GM10248 (cell line): ENCODE data around the gene PDXP.

ENCODE experiments used
- CTCF ChIA-PET: fragments of 300-600 bp; sonication (Branson Sonifier 250); formaldehyde crosslinking; extraction: SDS; loops from one replicate; lab custom pipeline; 2021; ENCODE audit warnings: antibody characterized with exemption; lab: Yijun Ruan, JAX
- POLR2A ChIA-PET: fragments of 350-650 bp; sonication (Branson Sonifier 250); formaldehyde crosslinking; extraction: SDS; loops from one replicate; lab custom pipeline; 2020; ENCODE audit warnings: antibody characterized with exemption; lab: Yijun Ruan, JAX
- DNase-seq: peaks from one replicate; pipeline ENCODE4 v3.0.0; 2012; ENCODE audit errors: extremely low spot score
- TF ChIP-seq, protein P1 (sequence below): IDR thresholded peaks from 2 replicates; pipeline ENCODE4 v1.5.1; 2012; ENCODE audit warnings: mild to moderate bottlenecking, low read depth; ENCODE audit errors: extremely low read depth, missing control alignments, control extremely low read depth

The PDXP gene

DNA sequence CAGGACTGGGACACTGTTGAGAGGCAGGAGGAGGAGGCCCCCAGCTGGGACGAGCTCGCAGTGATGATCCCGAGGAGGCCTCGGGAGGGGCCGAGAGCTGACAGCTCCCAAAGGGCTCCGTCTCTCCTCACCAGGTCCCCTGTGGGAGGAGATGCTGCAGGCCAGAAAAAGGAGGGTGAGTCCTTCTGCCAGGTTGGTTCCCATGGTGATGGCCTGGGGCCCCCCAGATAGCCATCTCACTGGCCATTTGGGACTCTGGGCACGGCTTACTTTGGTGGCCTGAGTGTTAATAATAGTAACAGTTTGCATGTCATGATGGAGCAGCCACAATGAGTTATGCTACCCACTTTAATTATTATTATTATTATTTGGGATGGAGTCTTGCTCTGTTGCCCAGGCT, 57.2 kb downstream of the PDXP start:
- ChIA-PET POLR2A (no interaction called here), CTCF (interaction anchor here (1.1 kb wide), 1 partner anchor 73 kb away, joined by 3 read pairs; no protein-coding TSS in a partner anchor)
- TF ChIP-seq, protein P1, sequence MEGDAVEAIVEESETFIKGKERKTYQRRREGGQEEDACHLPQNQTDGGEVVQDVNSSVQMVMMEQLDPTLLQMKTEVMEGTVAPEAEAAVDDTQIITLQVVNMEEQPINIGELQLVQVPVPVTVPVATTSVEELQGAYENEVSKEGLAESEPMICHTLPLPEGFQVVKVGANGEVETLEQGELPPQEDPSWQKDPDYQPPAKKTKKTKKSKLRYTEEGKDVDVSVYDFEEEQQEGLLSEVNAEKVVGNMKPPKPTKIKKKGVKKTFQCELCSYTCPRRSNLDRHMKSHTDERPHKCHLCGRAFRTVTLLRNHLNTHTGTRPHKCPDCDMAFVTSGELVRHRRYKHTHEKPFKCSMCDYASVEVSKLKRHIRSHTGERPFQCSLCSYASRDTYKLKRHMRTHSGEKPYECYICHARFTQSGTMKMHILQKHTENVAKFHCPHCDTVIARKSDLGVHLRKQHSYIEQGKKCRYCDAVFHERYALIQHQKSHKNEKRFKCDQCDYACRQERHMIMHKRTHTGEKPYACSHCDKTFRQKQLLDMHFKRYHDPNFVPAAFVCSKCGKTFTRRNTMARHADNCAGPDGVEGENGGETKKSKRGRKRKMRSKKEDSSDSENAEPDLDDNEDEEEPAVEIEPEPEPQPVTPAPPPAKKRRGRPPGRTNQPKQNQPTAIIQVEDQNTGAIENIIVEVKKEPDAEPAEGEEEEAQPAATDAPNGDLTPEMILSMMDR, result no peak
- DNase-seq, result no peak
